ENCODE results near the gene RRP1.

Gene RRP1

DNA sequence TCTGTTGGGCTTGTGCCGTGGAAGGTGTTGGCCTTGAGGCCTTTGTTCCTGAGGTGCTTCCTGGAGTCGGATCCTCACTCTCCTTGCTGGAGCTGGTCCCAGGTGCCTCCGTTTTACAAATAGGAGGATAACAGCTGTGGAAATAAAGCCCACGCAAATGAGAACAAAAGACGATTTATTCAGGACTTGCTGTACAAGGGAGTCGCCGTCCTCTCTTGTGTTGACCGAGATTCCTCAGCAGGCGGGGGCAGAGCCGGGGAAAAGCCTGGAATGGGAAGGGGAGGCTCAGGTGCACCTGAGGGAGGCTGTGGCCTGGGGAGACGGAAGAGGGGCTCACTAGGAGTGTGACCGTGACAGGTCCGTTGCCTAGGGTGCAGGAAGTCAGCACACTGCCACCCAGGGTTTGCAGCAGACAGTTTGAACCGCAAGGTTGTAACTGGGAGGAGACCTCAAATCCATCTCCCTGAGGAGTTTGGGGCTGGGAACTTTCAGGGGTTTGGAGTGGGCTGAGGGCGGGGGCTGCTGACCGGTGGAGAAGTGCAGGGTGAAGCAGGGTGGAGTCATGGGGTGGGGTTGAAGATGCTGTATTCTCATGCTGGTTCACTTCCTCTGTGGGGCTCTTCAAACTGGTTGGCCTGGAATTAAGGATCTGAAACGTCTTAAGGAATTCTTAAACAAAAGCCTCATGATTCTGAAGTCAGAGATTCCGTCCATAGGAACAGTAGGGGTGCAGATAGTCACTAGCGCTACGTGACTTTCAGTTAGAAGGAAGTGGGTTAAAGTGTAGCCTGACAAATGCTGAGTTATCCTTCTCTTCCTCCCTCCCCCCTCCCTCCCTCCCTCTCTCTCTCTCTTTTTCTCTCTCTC, 10.7 kb upstream of the RRP1 start:
- DNase-seq, result no peak

DNA sequence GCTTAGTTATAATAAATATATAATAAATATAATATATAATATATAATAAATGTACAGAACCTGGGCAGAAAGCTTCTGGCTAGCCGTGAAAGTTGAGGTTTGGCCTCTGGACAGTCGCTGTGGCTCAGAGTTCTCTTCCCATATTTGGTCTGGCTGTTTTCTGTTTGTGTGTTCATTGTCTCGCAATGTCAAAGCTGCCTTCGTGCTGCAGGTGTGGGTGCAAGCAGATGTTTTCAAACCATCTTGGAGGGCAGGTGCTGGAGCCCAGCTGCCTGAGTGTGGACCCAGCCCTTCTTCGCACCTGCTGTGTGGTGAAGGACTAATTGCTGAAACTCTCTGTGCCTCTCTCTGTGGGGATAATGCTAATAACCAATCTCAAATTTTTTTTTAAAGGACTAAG, 9.7 kb upstream of the RRP1 start:
- DNase-seq, result no peak

GRCh38 chr21:43781846-43782245, 7.5 kb upstream of the RRP1 start:
- DNase-seq, result no peak

DNA sequence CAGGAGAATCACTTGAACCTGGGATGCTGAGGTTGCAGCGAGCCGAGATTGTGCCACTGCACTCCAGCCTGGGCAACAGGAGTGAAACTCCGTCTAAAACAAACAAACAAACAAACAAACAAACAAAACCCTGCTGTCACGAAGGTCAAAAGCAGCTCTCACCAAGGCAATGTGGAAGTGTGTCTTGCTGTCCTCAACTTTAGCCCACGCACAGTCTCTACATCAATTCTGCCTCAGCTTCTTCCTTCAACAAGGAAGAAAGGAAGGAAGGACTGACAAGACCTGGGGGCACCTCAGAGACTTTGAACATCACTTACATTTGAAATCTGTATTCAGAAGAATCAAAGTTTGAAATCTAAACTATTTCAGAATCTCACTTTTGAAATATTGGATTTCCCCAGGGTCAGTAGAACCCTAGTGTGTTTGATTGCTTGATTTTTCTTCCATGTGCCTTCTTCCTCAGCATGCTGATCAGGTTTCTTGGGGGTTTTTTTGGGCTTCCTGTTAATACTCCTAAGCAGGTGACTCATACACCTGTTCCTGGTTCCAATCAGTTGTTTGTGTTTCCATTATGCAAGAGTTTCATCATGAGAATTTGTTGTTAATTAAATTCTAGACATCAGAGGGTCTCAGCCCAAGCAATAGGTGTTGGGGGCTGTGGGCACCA, 6.8 kb upstream of the RRP1 start:
- no peak for DNase-seq

GRCh38 chr21:43783098-43783700, 6.2 kb upstream of the RRP1 start:
- DNase-seq, result no peak

DNA sequence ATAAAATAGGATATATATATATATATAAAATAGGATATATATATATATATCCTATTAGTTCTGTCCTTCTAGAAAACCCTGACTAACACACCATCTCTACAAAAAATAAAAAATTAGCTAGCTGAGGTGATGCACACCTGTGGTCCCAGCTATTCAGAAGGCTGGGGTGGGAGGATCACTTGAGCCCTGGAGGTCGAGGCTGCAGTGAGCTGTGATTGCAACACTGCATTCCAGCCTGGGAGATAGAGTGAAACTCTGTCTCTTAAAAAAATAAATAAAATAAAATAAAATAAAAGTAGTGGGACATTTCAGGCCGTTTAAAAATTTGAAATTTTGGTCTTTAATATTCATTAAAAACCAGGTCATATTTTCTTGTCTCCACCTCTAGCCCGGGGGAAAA, 4.2 kb upstream of the RRP1 start:
- no peak for DNase-seq

GRCh38 chr21:43786300-43786806, 3.0 kb upstream of the RRP1 start:
- no peak for DNase-seq

DNA sequence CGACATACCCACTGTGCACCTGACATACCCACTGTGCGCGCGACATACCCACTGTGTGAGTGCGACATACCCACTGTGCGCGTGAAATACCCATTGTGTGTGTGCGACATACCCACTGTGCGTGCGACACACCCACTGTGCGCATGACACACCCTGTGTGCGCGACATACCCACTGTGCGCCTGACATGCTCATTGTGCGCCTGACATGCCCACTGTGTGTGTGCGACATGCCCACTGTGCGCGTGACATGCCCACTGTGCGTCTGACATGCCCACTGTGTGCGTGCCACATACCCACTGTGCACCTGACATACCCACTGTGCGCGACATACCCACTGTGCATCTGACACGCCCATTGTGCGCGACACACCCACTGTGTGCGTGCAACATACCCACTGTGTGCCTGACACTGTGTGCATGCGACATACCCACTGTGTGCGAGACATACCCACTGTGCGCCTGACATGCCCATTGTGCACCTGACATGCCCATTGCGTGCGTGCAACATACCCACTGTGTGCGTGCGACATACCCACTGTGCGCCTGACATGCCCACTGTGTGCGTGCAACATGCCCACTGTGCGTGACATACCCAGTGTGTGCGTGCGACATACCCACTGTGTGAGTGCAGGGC, 2.5 kb upstream of the RRP1 start:
- DNase-seq, result no peak

GRCh38 chr21:43790010-43790524, 690 bp downstream of the RRP1 start:
- DNase-seq, result no peak

DNA sequence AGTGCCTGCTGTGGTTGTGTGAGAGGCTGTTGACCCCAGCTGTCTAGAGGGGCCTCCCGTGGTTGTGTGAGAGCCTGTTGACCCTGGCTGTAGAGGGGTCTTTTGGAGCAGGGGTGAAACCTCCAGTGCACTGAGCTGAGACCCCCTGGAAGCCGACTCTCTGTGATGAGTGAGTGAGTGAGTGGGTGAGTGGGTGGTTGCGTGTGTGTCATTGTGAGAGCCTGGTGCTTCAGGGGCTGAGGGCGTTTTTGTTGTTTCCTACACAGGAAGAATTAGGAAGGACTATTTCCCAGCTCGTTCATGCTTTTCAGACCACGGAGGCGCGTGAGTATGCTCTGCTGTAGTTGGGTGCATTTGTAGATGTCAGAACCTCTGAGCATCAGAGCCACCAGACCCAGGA, 3.0 kb downstream of the RRP1 start:
- no peak for DNase-seq

- DNase-seq, result no peak
Observed at GRCh38 chr21:43793243-43793642, 3.9 kb downstream of the RRP1 start.

- DNase-seq, result no peak
Observed at GRCh38 chr21:43794311-43794710, 4.9 kb downstream of the RRP1 start.

DNA sequence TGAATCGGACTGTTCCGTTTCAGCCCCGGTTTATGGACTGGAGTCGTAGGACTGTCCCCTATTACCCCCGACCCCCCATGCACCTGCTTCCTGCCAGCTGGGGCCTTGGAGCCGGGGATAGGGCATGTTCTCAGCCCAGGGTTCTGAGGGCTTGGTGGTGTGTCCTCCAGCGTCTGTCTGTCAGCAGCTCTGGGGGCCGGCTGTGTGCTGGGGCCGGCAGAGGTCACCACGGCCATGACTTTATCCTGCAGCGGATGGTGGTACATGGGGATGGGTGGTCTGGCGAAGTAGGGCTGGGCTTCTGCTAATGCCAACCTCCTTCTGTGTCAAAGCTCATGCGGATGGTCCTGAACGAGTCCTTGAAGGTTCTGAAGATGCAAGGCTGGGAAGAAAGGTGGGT, 5.5 kb downstream of the RRP1 start:
- no peak for DNase-seq

- DNase-seq, result no peak
Observed at GRCh38 chr21:43797415-43797814, 8.0 kb downstream of the RRP1 start.

- no peak for DNase-seq
Observed at GRCh38 chr21:43797925-43798715, 8.7 kb downstream of the RRP1 start.

- no peak for DNase-seq
Observed at GRCh38 chr21:43799301-43799840, 10.0 kb downstream of the RRP1 start.

DNA sequence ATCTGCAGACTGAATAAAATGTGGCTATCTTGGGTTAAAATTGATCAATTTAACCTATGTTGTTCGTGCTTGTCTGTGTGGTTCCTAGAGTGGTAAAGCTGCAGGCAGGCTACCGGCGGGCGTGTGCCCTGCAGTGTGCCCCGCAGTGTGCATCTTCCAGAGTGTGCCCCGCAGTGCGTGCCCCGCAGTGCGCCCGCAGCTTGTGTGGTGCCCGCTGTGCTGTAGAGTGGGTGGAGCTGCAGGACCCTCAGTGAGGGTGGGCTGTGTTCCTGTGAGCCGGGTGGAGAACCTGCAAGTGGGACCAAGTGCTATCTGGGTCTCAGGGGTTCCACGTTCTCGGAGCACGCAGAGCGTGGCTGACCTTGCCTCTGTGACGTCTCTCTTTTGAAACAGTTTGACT, 10.7 kb downstream of the RRP1 start:
- DNase-seq, result no peak

DNA sequence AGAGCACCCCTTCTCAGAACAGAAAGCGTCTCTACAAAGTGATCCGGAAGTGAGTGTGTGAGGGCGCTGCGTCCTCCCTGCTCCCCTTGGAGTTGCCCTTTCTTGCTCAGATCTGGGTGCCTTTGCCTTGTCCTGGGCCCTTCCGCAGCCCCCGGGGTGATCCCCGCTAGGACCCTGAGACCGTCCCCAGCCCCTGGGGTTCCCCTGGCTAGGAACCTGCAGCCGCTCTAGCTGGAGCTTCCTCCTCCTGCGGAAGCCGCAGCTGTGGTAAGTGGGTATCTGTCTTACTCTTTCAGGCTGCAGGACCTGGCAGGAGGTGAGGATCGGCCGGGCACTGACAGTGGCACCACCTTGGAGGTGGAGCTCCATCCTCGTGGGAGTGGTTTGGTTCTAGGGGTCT, 11.2 kb downstream of the RRP1 start:
- DNase-seq, result no peak

- DNase-seq, result no peak
Observed at GRCh38 chr21:43801006-43801783, 11.8 kb downstream of the RRP1 start.

DNA sequence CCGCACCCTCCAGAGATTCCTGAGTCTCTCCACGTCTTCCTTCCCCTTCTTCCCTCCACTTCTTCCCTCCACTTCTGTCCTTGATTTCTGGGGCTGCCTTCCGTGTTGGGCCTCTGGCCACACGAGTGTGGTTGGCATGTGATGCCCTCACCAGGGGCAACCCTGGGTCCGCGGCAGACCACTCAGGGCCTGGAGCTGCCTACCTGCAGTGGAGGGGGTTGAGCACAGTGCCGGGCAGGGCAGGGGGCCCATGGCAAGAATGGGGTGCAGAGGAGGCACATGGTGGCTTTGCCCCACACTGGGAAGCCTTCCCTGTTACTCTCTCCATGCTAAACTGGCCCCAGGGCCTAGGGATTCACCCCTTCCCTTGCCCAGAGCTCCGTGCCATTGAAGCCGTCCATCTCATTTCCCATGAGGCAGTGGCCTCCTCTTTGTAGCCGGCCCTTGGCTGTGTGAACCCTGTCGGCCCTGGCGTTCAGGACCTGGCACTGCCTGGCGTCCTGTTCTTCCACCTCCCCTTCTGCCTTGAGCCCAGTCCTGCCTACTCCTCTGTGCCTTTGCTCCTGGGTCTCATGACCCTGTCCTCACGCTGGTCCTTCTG, 13.4 kb downstream of the RRP1 start:
- no peak for DNase-seq
